ENCODE measurements around the gene TRMT1. TPM values are rescaled to one million over a fixed set of nuclear protein-coding genes. Genes with fewer than 3 reads are reported as not detected.

TRMT1 gene
- total and polyA plus RNA-seq, 8 donors, result 24.2 to 46.2 (median 33.9) TPM

DNA sequence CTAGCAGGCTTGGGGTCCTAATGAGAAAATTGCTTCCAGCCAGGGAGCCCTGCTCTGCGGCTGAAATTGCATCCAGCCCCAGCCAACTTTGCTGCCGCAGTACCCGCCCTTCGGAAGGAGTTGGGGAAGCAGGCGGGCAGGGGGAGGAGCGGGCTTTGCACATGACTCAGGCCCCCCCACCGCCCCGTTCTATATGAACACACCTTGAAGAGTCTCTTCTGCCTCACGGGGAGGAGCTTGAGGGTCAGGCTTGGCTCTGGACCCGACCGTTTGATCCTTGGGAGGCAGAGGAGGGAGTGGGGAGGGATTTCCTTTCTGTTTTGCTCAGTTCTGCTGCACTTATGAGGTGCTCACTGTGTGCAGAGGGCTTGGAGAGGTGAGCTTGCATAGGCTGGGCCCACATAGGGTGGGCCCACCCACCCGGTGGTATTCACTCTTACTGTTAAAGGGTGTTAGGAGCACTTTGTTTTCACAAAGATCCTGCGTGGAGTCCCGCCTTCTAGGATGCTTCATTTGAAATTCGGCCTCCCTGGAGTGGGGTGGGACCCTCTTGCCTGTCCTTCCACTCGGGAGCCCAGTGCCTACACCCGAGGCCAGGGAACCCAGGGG, 60.4 kb downstream of the TRMT1 start:
- ATAC-seq, result peak; percentile 56

DNA sequence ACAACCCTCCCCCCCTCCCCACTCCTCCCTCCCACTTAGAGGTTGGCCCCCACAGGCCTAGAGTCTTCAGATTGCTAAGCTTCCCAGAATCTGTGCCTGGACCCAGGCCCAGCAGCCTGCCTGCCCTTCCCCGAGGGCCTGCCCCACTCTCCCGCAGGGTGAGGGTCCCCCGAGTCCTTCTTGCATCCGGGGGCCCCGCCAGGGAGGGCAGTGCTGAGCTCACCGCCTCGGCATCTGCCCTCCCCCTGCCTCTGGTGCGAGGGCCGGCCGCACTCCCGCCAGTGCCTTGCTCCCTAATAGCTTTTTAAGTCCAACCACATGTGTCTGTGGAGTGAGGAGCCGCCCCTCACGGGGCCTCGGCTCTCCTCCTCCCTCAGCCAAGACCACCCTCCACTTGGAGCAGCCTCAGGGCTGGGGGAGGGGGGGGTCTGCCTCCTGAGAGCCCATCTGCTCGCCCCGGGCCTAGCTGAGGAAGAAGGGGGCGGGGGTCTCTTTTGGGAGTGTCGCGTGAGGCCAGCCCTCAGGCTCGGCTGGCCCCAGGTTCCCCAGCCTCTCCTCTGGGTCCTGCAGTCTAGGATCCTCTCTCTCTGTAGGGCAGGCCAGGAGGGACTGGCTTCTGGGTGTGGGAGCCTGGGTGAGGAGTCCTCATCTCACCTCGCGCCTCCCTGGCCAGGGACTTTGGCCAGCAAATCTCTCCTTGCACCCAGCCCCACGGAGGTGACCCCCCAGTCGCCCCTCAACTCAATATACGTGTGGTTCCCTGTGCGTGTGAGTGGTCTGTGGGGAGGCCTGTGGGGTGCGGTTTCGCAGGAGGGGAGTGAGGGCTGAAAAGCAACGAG, 61.1 kb downstream of the TRMT1 start:
- intact Hi-C loops (cut with DNase I), result loop anchor here in 1 of 2 donors (10.0 kb wide), 1 partner anchor 61 kb away; the partner anchor contains the start of gene NFIX
- Histone ChIP-seq H3K9me3 (no peaks in the 10 kb centered on the region), H3K4me1 (peaks cover 95% of the 10 kb centered on the region in 2 donors), H3K4me3 (no peak overlapping the region), H3K27ac (peak overlapping the region; percentile 86 to 96), H3K27me3 (peaks cover 0 to 5% of the 10 kb centered on the region in 2 donors), H3K36me3 (no peaks in the 10 kb centered on the region)
- peak; percentile 75 to 91 (median 87) for DNase-seq
- ATAC-seq, result peak; percentile 58
- TF ChIP-seq, protein P1, sequence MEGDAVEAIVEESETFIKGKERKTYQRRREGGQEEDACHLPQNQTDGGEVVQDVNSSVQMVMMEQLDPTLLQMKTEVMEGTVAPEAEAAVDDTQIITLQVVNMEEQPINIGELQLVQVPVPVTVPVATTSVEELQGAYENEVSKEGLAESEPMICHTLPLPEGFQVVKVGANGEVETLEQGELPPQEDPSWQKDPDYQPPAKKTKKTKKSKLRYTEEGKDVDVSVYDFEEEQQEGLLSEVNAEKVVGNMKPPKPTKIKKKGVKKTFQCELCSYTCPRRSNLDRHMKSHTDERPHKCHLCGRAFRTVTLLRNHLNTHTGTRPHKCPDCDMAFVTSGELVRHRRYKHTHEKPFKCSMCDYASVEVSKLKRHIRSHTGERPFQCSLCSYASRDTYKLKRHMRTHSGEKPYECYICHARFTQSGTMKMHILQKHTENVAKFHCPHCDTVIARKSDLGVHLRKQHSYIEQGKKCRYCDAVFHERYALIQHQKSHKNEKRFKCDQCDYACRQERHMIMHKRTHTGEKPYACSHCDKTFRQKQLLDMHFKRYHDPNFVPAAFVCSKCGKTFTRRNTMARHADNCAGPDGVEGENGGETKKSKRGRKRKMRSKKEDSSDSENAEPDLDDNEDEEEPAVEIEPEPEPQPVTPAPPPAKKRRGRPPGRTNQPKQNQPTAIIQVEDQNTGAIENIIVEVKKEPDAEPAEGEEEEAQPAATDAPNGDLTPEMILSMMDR (IDR thresholded peaks at IDR 0.05), result no peak

More for the DNA sequence above, 60.4 kb downstream of the TRMT1 start:
- TF ChIP-seq, protein P1 (IDR thresholded peaks at IDR 0.05), result no peak
- DNase-seq, result peak in 3 of 4 donors; percentile 86 to 90 (median 87)
- Histone ChIP-seq H3K9me3 (no peaks in the 10 kb centered on the region), H3K27ac (peak overlapping the region; percentile 86 to 96), H3K36me3 (no peaks in the 10 kb centered on the region), H3K27me3 (peaks cover 0 to 11% of the 10 kb centered on the region in 2 donors), H3K4me3 (no peak overlapping the region), H3K4me1 (peaks cover 96 to 99% of the 10 kb centered on the region in 2 donors)
- intact Hi-C loops (cut with DNase I), result loop anchor here in 1 of 2 donors (10.0 kb wide), 1 partner anchor 61 kb away; the partner anchor contains the start of gene NFIX

Other genes starting within 250 kb of the TRMT1 start
- gene DNASE2, start 235.3 kb downstream of the TRMT1 start, total RNA-seq, result 10 to 100 TPM; 64.8 to 72.8 TPM
- 10 to 100 TPM; 18.7 to 22.2 (median 20.6) TPM for gene DNASE2, start 235.3 kb downstream of the TRMT1 start, polyA plus RNA-seq (ENCODE audit: insufficient read length in 6 of 6)
- gene KLF1, start 229.5 kb downstream of the TRMT1 start, total RNA-seq, result under 1 TPM in 1 of 2 donors, not detected in 1; 0.50 TPM
- 1 to 10 TPM in 1 of 6 donors, under 1 TPM in 5; 0.35 to 1.2 (median 0.67) TPM for gene KLF1, start 229.5 kb downstream of the TRMT1 start, polyA plus RNA-seq (ENCODE audit: insufficient read length in 6 of 6)
- 10 to 100 TPM; 23.6 to 26.7 TPM for gene GCDH, start 225.6 kb downstream of the TRMT1 start, total RNA-seq
- 10 to 100 TPM; 25.6 to 29.2 (median 27.3) TPM for gene GCDH, start 225.6 kb downstream of the TRMT1 start, polyA plus RNA-seq (ENCODE audit: insufficient read length in 6 of 6)
- under 1 TPM in 1 of 2 donors, not detected in 1; 0.41 TPM for gene SYCE2, start 197.4 kb downstream of the TRMT1 start, total RNA-seq
- 1 to 10 TPM; 2.3 to 4.1 (median 3.5) TPM for gene SYCE2, start 197.4 kb downstream of the TRMT1 start, polyA plus RNA-seq (ENCODE audit: insufficient read length in 6 of 6)
- gene FARSA, start 183.0 kb downstream of the TRMT1 start, total RNA-seq, result 10 to 100 TPM; 40.9 to 59.4 TPM
- 10 to 100 TPM; 35.3 to 46.2 (median 41.8) TPM for gene FARSA, start 183.0 kb downstream of the TRMT1 start, polyA plus RNA-seq (ENCODE audit: insufficient read length in 6 of 6)
- 1,000 to 10,000 TPM; 1,387 to 1,778 TPM for gene CALR, start 178.1 kb downstream of the TRMT1 start, total RNA-seq
- gene CALR, start 178.1 kb downstream of the TRMT1 start, polyA plus RNA-seq (ENCODE audit: insufficient read length in 6 of 6), result 100 to 1,000 TPM; 654 to 817 (median 801) TPM
- gene RAD23A, start 170.9 kb downstream of the TRMT1 start, total RNA-seq, result 100 to 1,000 TPM in 1 of 2 donors, 10 to 100 TPM in 1; 74.8 to 118 TPM
- gene RAD23A, start 170.9 kb downstream of the TRMT1 start, polyA plus RNA-seq (ENCODE audit: insufficient read length in 6 of 6), result 10 to 100 TPM; 65.3 to 89.7 (median 75.5) TPM
- gene GADD45GIP1, start 159.5 kb downstream of the TRMT1 start, total RNA-seq, result 10 to 100 TPM; 14.7 to 20.5 TPM
- gene GADD45GIP1, start 159.5 kb downstream of the TRMT1 start, polyA plus RNA-seq (ENCODE audit: insufficient read length in 6 of 6), result 10 to 100 TPM; 22.6 to 35.2 (median 28.4) TPM
- gene DAND5, start 147.2 kb downstream of the TRMT1 start, total RNA-seq, result under 1 TPM in 1 of 2 donors, not detected in 1; 0.13 TPM
- gene DAND5, start 147.2 kb downstream of the TRMT1 start, polyA plus RNA-seq (ENCODE audit: insufficient read length in 6 of 6), result under 1 TPM; 0.15 to 0.54 (median 0.32) TPM
- gene NFIX, start 121.3 kb downstream of the TRMT1 start, total RNA-seq, result 100 to 1,000 TPM; 166 to 237 TPM
- 100 to 1,000 TPM in 4 of 6 donors, 10 to 100 TPM in 2; 92.6 to 139 (median 111) TPM for gene NFIX, start 121.3 kb downstream of the TRMT1 start, polyA plus RNA-seq (ENCODE audit: insufficient read length in 6 of 6)
- gene LYL1, start 13.9 kb downstream of the TRMT1 start, total RNA-seq, result 10 to 100 TPM; 15.4 to 32.9 TPM
- gene LYL1, start 13.9 kb downstream of the TRMT1 start, polyA plus RNA-seq (ENCODE audit: insufficient read length in 6 of 6), result 10 to 100 TPM in 2 of 6 donors, 1 to 10 TPM in 4; 5.3 to 10.9 (median 8.8) TPM
- 10 to 100 TPM; 65.1 to 92.5 TPM for gene NACC1, start 1.5 kb upstream of the TRMT1 start, total RNA-seq
- 10 to 100 TPM; 14.9 to 23.4 (median 19.5) TPM for gene NACC1, start 1.5 kb upstream of the TRMT1 start, polyA plus RNA-seq (ENCODE audit: insufficient read length in 6 of 6)
- 10 to 100 TPM; 64.0 to 94.8 TPM for gene STX10, start 33.6 kb upstream of the TRMT1 start, total RNA-seq
- 10 to 100 TPM; 63.6 to 77.1 (median 72.5) TPM for gene STX10, start 33.6 kb upstream of the TRMT1 start, polyA plus RNA-seq (ENCODE audit: insufficient read length in 6 of 6)
- gene IER2, start 33.7 kb upstream of the TRMT1 start, total RNA-seq, result 10 to 100 TPM; 70.1 to 99.4 TPM
- 100 to 1,000 TPM in 4 of 6 donors, 10 to 100 TPM in 2; 44.6 to 408 (median 142) TPM for gene IER2, start 33.7 kb upstream of the TRMT1 start, polyA plus RNA-seq (ENCODE audit: insufficient read length in 6 of 6)

Measured in left lung (tissue), 10 donors.